Natural killer cell (primary cell): ENCODE measurements around the gene VILL. TPM values are rescaled to one million over a fixed set of nuclear protein-coding genes. Genes with fewer than 3 reads are reported as not detected.
A peak's percentile ranks its signal among the peaks of the same experiment; 100 is the strongest.

Experiments used
- ATAC-seq, 3 donors: fragments of 150-1000 bp in 2 of 3; fragments of 200-7000 bp in 1 of 3; cut with Tn5 transposase; 1 replicate in 1 of 3; 2 replicates in 2 of 3; pipeline ENCODE4 v1.10.0; 2021; ENCODE audit warnings: mild to moderate bottlenecking in 2 of 3, moderate library complexity in 2 of 3
- DNase-seq, 2 donors: peaks; one replicate each; pipeline versions ENCODE4 v3.0.0 to v3.0.0-alpha.2; 2013 to 2021; ENCODE audit warnings: mixed read lengths in 1 of 2
- H3K27ac ChIP-seq: one replicate; pipeline ENCODE4 v1.5.1; 2013; ENCODE audit warnings: mild to moderate bottlenecking, low read length
- H3K27me3 ChIP-seq: one replicate; pipeline ENCODE4 v1.6.1; 2013; ENCODE audit warnings: low read length; ENCODE audit not compliant: control insufficient read depth, insufficient read depth
- H3K36me3 ChIP-seq: one replicate; pipeline ENCODE4 v1.6.1; 2013; ENCODE audit warnings: low read length; ENCODE audit not compliant: control insufficient read depth, insufficient read depth
- H3K4me1 ChIP-seq: one replicate; pipeline ENCODE4 v1.6.1; 2013; ENCODE audit warnings: low read length; ENCODE audit not compliant: control insufficient read depth, insufficient read depth
- H3K4me3 ChIP-seq: one replicate; pipeline ENCODE4 v1.5.1; 2013; ENCODE audit warnings: low read length
- H3K9me3 ChIP-seq: one replicate; pipeline ENCODE4 v1.6.1; 2013; ENCODE audit warnings: low read length; ENCODE audit not compliant: control insufficient read depth, insufficient read depth
- H3K27ac Mint-ChIP-seq, 2 donors: one replicate each; pipeline ENCODE4 v1.8.0; 2022; ENCODE audit warnings: mild to moderate bottlenecking in 2 of 2, mixed read lengths in 2 of 2, moderate library complexity in 1 of 2
- H3K27me3 Mint-ChIP-seq, 2 donors: one replicate each; pipeline ENCODE4 v1.8.0; 2022; ENCODE audit warnings: low read depth in 2 of 2, mixed read lengths in 2 of 2
- H3K36me3 Mint-ChIP-seq: one replicate; pipeline ENCODE4 v1.8.0; 2022; ENCODE audit warnings: mixed read lengths
- H3K4me1 Mint-ChIP-seq, 2 donors: one replicate each; pipeline ENCODE4 v1.8.0; 2022; ENCODE audit warnings: mixed read lengths in 2 of 2
- H3K4me3 Mint-ChIP-seq: one replicate; pipeline ENCODE4 v1.8.0; 2022; ENCODE audit warnings: mild to moderate bottlenecking, moderate library complexity, mixed read lengths
- H3K9me3 Mint-ChIP-seq, 2 donors: one replicate each; pipeline ENCODE4 v1.8.0; 2022; ENCODE audit warnings: mixed read lengths in 2 of 2
- CTCF ChIP-seq: fragments of 200-600 bp; IDR thresholded peaks from one replicate; pipeline ENCODE4 v1.8.0; 2022; ENCODE audit warnings: antibody characterized with exemption
- WGBS: methylation state at CpG from one replicate; pipeline ENCODE4 v1.1.7; 2013; ENCODE audit warnings: missing lambda C conversion rate; ENCODE audit not compliant: insufficient coverage; 5-methylcytosine and 5-hydroxymethylcytosine counted together
- intact Hi-C: fragments of 100-400 bp; cut with micrococcal nuclease; formaldehyde crosslinking; loops from one replicate; pipeline ENCODE4 v1.14.2; 2022
- total RNA-seq, 4 donors: library from RNA; stranded (reverse); fragments of 120-200 nt in 1 of 4; gene quantifications; one replicate each; pipeline versions ENCODE4 v1.2.3 to v1.2.4, GENCODE V29; 2013 to 2022

VILL gene
- total RNA-seq, 3 donors from 2014 or later (not counting 1 experiment from before 2014, with no cell fraction given), result 25.6 to 27.8 (median 26.9) TPM

GRCh38 chr3:38016410-38016809 lies 25.8 kb downstream of the VILL start:
- no peak for ATAC-seq
- H3K27ac Mint-ChIP-seq, result peak overlapping the region in 1 of 2 donors; percentile 44
- peaks cover 23% of the 10 kb centered on the region for H3K36me3 ChIP-seq
- H3K27me3 ChIP-seq, result no peaks in the 10 kb centered on the region
- intact Hi-C loops, result no loop called here
- no peaks in the 10 kb centered on the region for H3K27me3 Mint-ChIP-seq
- H3K4me3 ChIP-seq, result no peak overlapping the region
- TF ChIP-seq CTCF, result no peak
- H3K9me3 ChIP-seq, result peaks cover 3% of the 10 kb centered on the region
- peaks cover 22% of the 10 kb centered on the region for H3K36me3 Mint-ChIP-seq
- H3K9me3 Mint-ChIP-seq, result peaks cover 0 to 3% of the 10 kb centered on the region in 2 donors
- DNase-seq, result no peak
- WGBS, result 99% methylated on average over 13 of the region's 13 CpGs
- H3K4me1 ChIP-seq, result no peaks in the 10 kb centered on the region
- H3K4me1 Mint-ChIP-seq, result peaks cover 0 to 18% of the 10 kb centered on the region in 2 donors
- H3K4me3 Mint-ChIP-seq, result no peak overlapping the region
- no peak overlapping the region for H3K27ac ChIP-seq

- Histone ChIP-seq H3K27ac (no peak overlapping the region), H3K36me3 (peaks cover 23% of the 10 kb centered on the region), H3K4me1 (no peaks in the 10 kb centered on the region), H3K9me3 (peaks cover 3% of the 10 kb centered on the region), H3K27me3 (no peaks in the 10 kb centered on the region), H3K4me3 (no peak overlapping the region)
- TF ChIP-seq CTCF, result no peak
- H3K27me3 Mint-ChIP-seq, result no peaks in the 10 kb centered on the region
- H3K4me3 Mint-ChIP-seq, result no peak overlapping the region
- peak overlapping the region in 1 of 2 donors; percentile 44 for H3K27ac Mint-ChIP-seq
- peaks cover 0 to 3% of the 10 kb centered on the region in 2 donors for H3K9me3 Mint-ChIP-seq
- intact Hi-C loops, result no loop called here
- DNase-seq, result no peak
- WGBS, result 72% methylated on average over 6 of the region's 6 CpGs
- no peak for ATAC-seq
- H3K36me3 Mint-ChIP-seq, result peaks cover 22% of the 10 kb centered on the region
- peaks cover 2 to 24% of the 10 kb centered on the region in 2 donors for H3K4me1 Mint-ChIP-seq
Observed at GRCh38 chr3:38016847-38017444, 26.4 kb downstream of the VILL start.

DNA sequence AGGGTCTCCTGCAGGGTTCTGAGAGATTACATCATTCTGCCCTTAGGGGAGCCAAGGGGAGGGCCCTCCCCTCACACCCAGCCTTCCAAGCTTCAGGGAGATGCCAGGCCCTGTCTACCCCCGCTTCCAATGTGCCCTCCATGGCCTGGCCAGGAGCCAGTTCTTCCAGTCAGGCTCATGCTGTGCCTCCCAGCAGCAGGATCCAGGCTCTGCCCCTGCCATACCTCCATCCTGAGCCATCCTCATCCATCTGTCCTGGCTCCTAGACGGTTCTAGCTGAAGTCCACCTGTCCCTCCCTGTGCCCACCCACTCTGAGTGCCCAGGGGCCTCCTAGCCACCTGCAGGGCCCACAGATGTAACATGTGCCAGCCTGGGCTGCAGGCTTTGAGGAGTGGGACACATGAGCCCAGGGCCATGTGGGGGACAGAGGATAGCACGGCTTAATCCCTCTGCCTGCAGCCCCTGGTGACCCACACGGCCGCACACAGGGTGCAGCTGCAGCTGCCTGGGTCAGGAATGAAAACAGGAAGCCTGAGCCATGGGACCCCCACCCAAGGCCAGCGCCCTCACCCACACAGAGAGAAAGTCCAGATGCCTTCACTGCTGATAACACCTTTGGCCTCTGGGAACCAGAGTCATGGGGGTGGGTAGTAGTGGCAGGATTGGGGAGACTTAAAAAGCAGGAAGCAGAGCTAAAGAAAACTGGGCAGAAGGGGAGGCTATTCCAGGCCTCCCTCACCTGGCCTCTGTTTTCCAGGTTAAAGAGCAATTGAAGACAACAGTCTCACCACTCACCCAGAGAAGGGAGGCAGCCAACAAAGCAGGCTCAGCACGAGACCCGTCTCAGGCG lies 27.1 kb downstream of the VILL start:
- Mint-ChIP-seq H3K9me3 (peaks cover 0 to 3% of the 10 kb centered on the region in 2 donors), H3K27ac (no peak overlapping the region), H3K27me3 (no peaks in the 10 kb centered on the region), H3K4me1 (peaks cover 5 to 28% of the 10 kb centered on the region in 2 donors), H3K4me3 (no peak overlapping the region), H3K36me3 (peaks cover 22% of the 10 kb centered on the region)
- ATAC-seq (no peak), DNase-seq (no peak)
- Histone ChIP-seq H3K9me3 (peaks cover 3% of the 10 kb centered on the region), H3K4me3 (no peak overlapping the region), H3K27ac (no peak overlapping the region), H3K27me3 (no peaks in the 10 kb centered on the region), H3K4me1 (peaks cover 3% of the 10 kb centered on the region), H3K36me3 (peaks cover 23% of the 10 kb centered on the region)
- no peak for TF ChIP-seq CTCF
- 83% methylated on average over 9 of the region's 9 CpGs for WGBS
- intact Hi-C loops, result no loop called here
